Uterus (tissue), 4 donors: Measurements from ENCODE around the gene MAD1L1. TPM values are rescaled to one million over a fixed set of nuclear protein-coding genes. Genes with fewer than 3 reads are reported as not detected.
A peak's percentile ranks its signal among the peaks of the same experiment; 100 is the strongest.

Source experiments
- DNase-seq, 2 donors: peaks; one replicate each; pipeline ENCODE4 v3.0.0-alpha.2; 2019 to 2020
- H3K27ac ChIP-seq, 2 donors: fragments of 200-600 bp; sonication (generic); 1 replicate in 1 of 2; 2 replicates in 1 of 2; pipeline ENCODE4 v1.5.1; 2016 to 2018
- H3K27me3 ChIP-seq, 2 donors: fragments of 200-600 bp; sonication (generic); one replicate each; pipeline ENCODE4 v1.5.1; 2018 to 2019; ENCODE audit warnings: control low read depth in 1 of 2
- H3K36me3 ChIP-seq, 2 donors: fragments of 200-600 bp; sonication (generic); one replicate each; pipeline ENCODE4 v1.5.1; 2019; ENCODE audit warnings: control low read depth in 1 of 2
- H3K4me1 ChIP-seq, 2 donors: fragments of 200-600 bp; sonication (generic); one replicate each; pipeline ENCODE4 v1.5.1; 2018 to 2019; ENCODE audit warnings: control low read depth in 1 of 2
- H3K4me3 ChIP-seq, 2 donors: fragments of 200-600 bp; sonication (generic); 1 replicate in 1 of 2; 2 replicates in 1 of 2; pipeline ENCODE4 v1.5.1; 2018 to 2019; ENCODE audit warnings: mild to moderate bottlenecking in 1 of 2
- H3K9me3 ChIP-seq, 2 donors: fragments of 200-600 bp; sonication (generic); one replicate each; pipeline ENCODE4 v1.5.1; 2019; ENCODE audit warnings: control low read depth in 1 of 2
- CTCF ChIP-seq, 4 experiments: fragments of 200-600 bp in 2 of 4; fragments of 450-650 bp in 2 of 4; sonication (generic) in 2 of 4; IDR thresholded peaks; one replicate each; pipeline ENCODE4 v1.5.1; 2016 to 2019; ENCODE audit warnings: antibody characterized with exemption in 4 of 4, mild to moderate bottlenecking in 2 of 4, moderate library complexity in 1 of 4
- POLR2A ChIP-seq, 2 donors: fragments of 450-650 bp; IDR thresholded peaks; one replicate each; pipeline ENCODE4 v1.6.1; 2016; ENCODE audit warnings: antibody characterized with exemption in 2 of 2, mild to moderate bottlenecking in 1 of 2, moderate library complexity in 1 of 2
- intact Hi-C: fragments of 100-400 bp; cut with DNase I; formaldehyde crosslinking; loops from one replicate; pipeline ENCODE4 v1.15.1; 2023; ENCODE audit warnings: low total_unique reads
- total RNA-seq, 4 donors: library from RNA; depleted of rRNA in 3 of 4; stranded (reverse); fragments of >200 nt in 3 of 4; gene quantifications; one replicate each; pipeline versions ENCODE4 v1.1.0 to v1.2.4, GENCODE V29; 2014 to 2023
- donor health status: DM: yes; HTN: yes; CAD: no.

Gene MAD1L1
- total RNA-seq, 4 donors from 2014 or later = 13.3 to 37.4 (median 33.1) TPM

GRCh38 chr7:1939434-1940401 lies 293.0 kb downstream of the MAD1L1 start:
- TF ChIP-seq POLR2A (IDR thresholded peaks at IDR 0.05) (no peak), CTCF (IDR thresholded peaks at IDR 0.05) (no peak)
- no peaks in the 10 kb centered on the region for H3K9me3 ChIP-seq
- no peak for DNase-seq
- intact Hi-C loops = no loop called here
- H3K4me3 ChIP-seq = no peak overlapping the region
- H3K27ac ChIP-seq = peak overlapping the region in 1 of 2 donors; percentile 14
- no peaks in the 10 kb centered on the region for H3K4me1 ChIP-seq
- H3K36me3 ChIP-seq = no peaks in the 10 kb centered on the region
- H3K27me3 ChIP-seq = no peaks in the 10 kb centered on the region

GRCh38 chr7:1938788-1939433 lies 293.8 kb downstream of the MAD1L1 start:
- H3K27me3 ChIP-seq = no peaks in the 10 kb centered on the region
- no peak overlapping the region for H3K4me3 ChIP-seq
- TF ChIP-seq CTCF (IDR thresholded peaks at IDR 0.05) (no peak), POLR2A (IDR thresholded peaks at IDR 0.05) (no peak)
- no peaks in the 10 kb centered on the region for H3K36me3 ChIP-seq
- H3K4me1 ChIP-seq = no peaks in the 10 kb centered on the region
- no peak for DNase-seq
- intact Hi-C loops = no loop called here
- no peak overlapping the region for H3K27ac ChIP-seq
- no peaks in the 10 kb centered on the region for H3K9me3 ChIP-seq

- H3K9me3 ChIP-seq = no peaks in the 10 kb centered on the region
- intact Hi-C loops = no loop called here
- H3K27me3 ChIP-seq = no peaks in the 10 kb centered on the region
- H3K36me3 ChIP-seq = no peaks in the 10 kb centered on the region
- TF ChIP-seq CTCF (IDR thresholded peaks at IDR 0.05) (no peak), POLR2A (IDR thresholded peaks at IDR 0.05) (no peak)
- H3K4me3 ChIP-seq = no peak overlapping the region
- no peak for DNase-seq
- no peak overlapping the region for H3K27ac ChIP-seq
- no peaks in the 10 kb centered on the region for H3K4me1 ChIP-seq
Observed at GRCh38 chr7:1937252-1937605, 295.5 kb downstream of the MAD1L1 start.

GRCh38 chr7:1936531-1937251 lies 296.1 kb downstream of the MAD1L1 start:
- no peak for TF ChIP-seq CTCF (IDR thresholded peaks at IDR 0.05)
- TF ChIP-seq POLR2A (IDR thresholded peaks at IDR 0.05) = no peak
- Histone ChIP-seq H3K9me3 (no peaks in the 10 kb centered on the region), H3K27ac (no peak overlapping the region), H3K4me1 (no peaks in the 10 kb centered on the region), H3K36me3 (no peaks in the 10 kb centered on the region), H3K27me3 (no peaks in the 10 kb centered on the region), H3K4me3 (no peak overlapping the region)
- no peak for DNase-seq
- intact Hi-C loops = no loop called here

- no peak for TF ChIP-seq POLR2A (IDR thresholded peaks at IDR 0.05)
- TF ChIP-seq CTCF (IDR thresholded peaks at IDR 0.05) = no peak
- no peak overlapping the region for H3K27ac ChIP-seq
- H3K4me1 ChIP-seq = no peaks in the 10 kb centered on the region
- no peaks in the 10 kb centered on the region for H3K36me3 ChIP-seq
- intact Hi-C loops = no loop called here
- H3K4me3 ChIP-seq = no peak overlapping the region
- DNase-seq = no peak
- H3K27me3 ChIP-seq = no peaks in the 10 kb centered on the region
- no peaks in the 10 kb centered on the region for H3K9me3 ChIP-seq
Observed at GRCh38 chr7:1936006-1936310, 296.8 kb downstream of the MAD1L1 start.
